MM.1S (cell line): ENCODE measurements around the gene GAST.

ENCODE experiments used
- DNase-seq: peaks from one replicate; pipeline ENCODE4 v3.0.0-alpha.2; 2015
- H2AFZ ChIP-seq: fragments of 300-600 bp; sonication (generic); 2 replicates; pipeline ENCODE4 v1.6.0; 2016; ENCODE audit warnings: antibody characterized with exemption, low read length
- H3F3A ChIP-seq: fragments of 300-600 bp; sonication (generic); 2 replicates; pipeline ENCODE4 v1.6.1; 2016; ENCODE audit warnings: mild to moderate bottlenecking, antibody characterized with exemption, low read length, moderate library complexity, mixed read lengths; ENCODE audit not compliant: insufficient read depth
- H3K27ac ChIP-seq: fragments of 300-600 bp; sonication (generic); 2 replicates; pipeline ENCODE4 v1.5.1; 2016; ENCODE audit warnings: mild to moderate bottlenecking, low read length
- H3K27me3 ChIP-seq: fragments of 300-600 bp; sonication (generic); replicated peaks from 2 replicates; pipeline ENCODE4 v1.6.0; 2016; ENCODE audit warnings: low read length; ENCODE audit not compliant: insufficient read depth
- H3K36me3 ChIP-seq: fragments of 300-600 bp; sonication (generic); replicated peaks from 2 replicates; pipeline ENCODE4 v1.6.1; 2016; ENCODE audit warnings: mild to moderate bottlenecking, low read length, mixed read lengths; ENCODE audit not compliant: insufficient read depth
- H3K4me1 ChIP-seq: fragments of 300-600 bp; sonication (generic); 2 replicates; pipeline ENCODE4 v1.6.1; 2016; ENCODE audit warnings: low read length, mixed read lengths
- H3K4me2 ChIP-seq: fragments of 300-600 bp; sonication (generic); 2 replicates; pipeline ENCODE4 v1.6.0; 2016; ENCODE audit warnings: low read depth, low read length
- H3K4me3 ChIP-seq: fragments of 300-600 bp; sonication (generic); 2 replicates; pipeline ENCODE4 v1.5.1; 2016; ENCODE audit warnings: low read length, mixed read lengths
- H3K79me2 ChIP-seq: fragments of 300-600 bp; sonication (generic); 2 replicates; pipeline ENCODE4 v1.6.1; 2016; ENCODE audit warnings: mixed run types, low read length, mixed read lengths
- H3K9ac ChIP-seq: fragments of 300-600 bp; sonication (generic); 2 replicates; pipeline ENCODE4 v1.6.1; 2016; ENCODE audit warnings: low read length, mixed read lengths
- H3K9me2 ChIP-seq: fragments of 300-600 bp; sonication (generic); replicated peaks from 2 replicates; pipeline ENCODE4 v1.6.1; 2016; ENCODE audit warnings: mild to moderate bottlenecking, low read length, mixed read lengths; ENCODE audit not compliant: insufficient read depth
- H3K9me3 ChIP-seq: fragments of 300-600 bp; sonication (generic); replicated peaks from 2 replicates; pipeline ENCODE4 v1.6.1; 2016; ENCODE audit warnings: mild to moderate bottlenecking, low read length, mixed read lengths; ENCODE audit not compliant: insufficient read depth
- H4K20me1 ChIP-seq: fragments of 300-600 bp; sonication (generic); 2 replicates; pipeline ENCODE4 v1.6.1; 2016; ENCODE audit warnings: mild to moderate bottlenecking, low read length, moderate library complexity, mixed read lengths; ENCODE audit not compliant: insufficient read depth
- CTCF ChIP-seq: fragments of 300-600 bp; sonication (generic); IDR thresholded peaks from 2 replicates; pipeline ENCODE4 v1.5.1; 2016; ENCODE audit warnings: antibody characterized with exemption, low read length, mixed read lengths
- EZH2 ChIP-seq: fragments of 300-600 bp; sonication (generic); optimal IDR thresholded peaks from 2 replicates; pipeline ENCODE3; 2017; ENCODE audit warnings: low read depth, mild to moderate bottlenecking, antibody characterized with exemption, low read length, mixed read lengths
- EZH2phosphoT487 ChIP-seq: fragments of 300-600 bp; sonication (generic); IDR thresholded peaks from 2 replicates; pipeline ENCODE4 v1.6.1; 2018; ENCODE audit warnings: antibody characterized with exemption, low read length

The GAST gene

GRCh38 chr17:41710472-41711090 lies 1.6 kb upstream of the GAST start:
- Histone ChIP-seq H3K27me3 (no peaks in the 10 kb centered on the region), H3K4me3 (no peak overlapping the region), H3K4me2 (no peak overlapping the region), H3K9ac (no peak overlapping the region), H3K36me3 (no peaks in the 10 kb centered on the region), H3K4me1 (no peaks in the 10 kb centered on the region), H4K20me1 (no peaks in the 10 kb centered on the region), H3K27ac (no peak overlapping the region), H2AFZ (no peak overlapping the region), H3F3A (no peaks in the 10 kb centered on the region), H3K9me2 (no peaks in the 10 kb centered on the region), H3K79me2 (no peaks in the 10 kb centered on the region), H3K9me3 (no peaks in the 10 kb centered on the region)
- no peak for DNase-seq
- no peak for TF ChIP-seq EZH2phosphoT487
- TF ChIP-seq CTCF: no peak
- TF ChIP-seq EZH2: no peak

- no peak overlapping the region for H3K27ac ChIP-seq
- no peak for DNase-seq
- H3K79me2 ChIP-seq: no peaks in the 10 kb centered on the region
- no peak overlapping the region for H3K9ac ChIP-seq
- H3K9me2 ChIP-seq: no peaks in the 10 kb centered on the region
- H3K4me2 ChIP-seq: no peak overlapping the region
- H3K36me3 ChIP-seq: no peaks in the 10 kb centered on the region
- no peak overlapping the region for H2AFZ ChIP-seq
- no peaks in the 10 kb centered on the region for H3K27me3 ChIP-seq
- no peaks in the 10 kb centered on the region for H4K20me1 ChIP-seq
- H3K4me1 ChIP-seq: no peaks in the 10 kb centered on the region
- no peak overlapping the region for H3K4me3 ChIP-seq
- TF ChIP-seq EZH2: no peak
- TF ChIP-seq CTCF: no peak
- TF ChIP-seq EZH2phosphoT487: no peak
- H3F3A ChIP-seq: no peaks in the 10 kb centered on the region
- H3K9me3 ChIP-seq: no peaks in the 10 kb centered on the region
Measured at GRCh38 chr17:41717408-41718286, 5.5 kb downstream of the GAST start.

GRCh38 chr17:41718287-41718645 lies 6.1 kb downstream of the GAST start:
- DNase-seq: no peak
- Histone ChIP-seq H4K20me1 (no peaks in the 10 kb centered on the region), H3K4me2 (no peak overlapping the region), H3K79me2 (no peaks in the 10 kb centered on the region), H3K9ac (no peak overlapping the region), H3K27ac (no peak overlapping the region), H3K27me3 (no peaks in the 10 kb centered on the region), H3K9me3 (no peaks in the 10 kb centered on the region), H3K4me3 (no peak overlapping the region), H3K9me2 (no peaks in the 10 kb centered on the region), H3K4me1 (no peaks in the 10 kb centered on the region), H3F3A (no peaks in the 10 kb centered on the region), H2AFZ (no peak overlapping the region), H3K36me3 (no peaks in the 10 kb centered on the region)
- no peak for TF ChIP-seq EZH2
- TF ChIP-seq CTCF: no peak
- TF ChIP-seq EZH2phosphoT487: no peak
